22Rv1 (cell line): ENCODE data around the gene SGCB.

ENCODE experiments used
- H3K27ac ChIP-seq: fragments of 450-650 bp; 2 replicates; pipeline ENCODE4 v1.5.1; 2017
- ZFX ChIP-seq: fragments of 450-650 bp; IDR thresholded peaks from 2 replicates; pipeline ENCODE4 v1.6.1; 2017; ENCODE audit warnings: antibody characterized with exemption, borderline replicate concordance
- TF ChIP-seq, protein P1 (sequence below): fragments of 450-650 bp; IDR thresholded peaks from 2 replicates; pipeline ENCODE4 v1.5.1; 2017; ENCODE audit warnings: mild to moderate bottlenecking

SGCB gene

DNA sequence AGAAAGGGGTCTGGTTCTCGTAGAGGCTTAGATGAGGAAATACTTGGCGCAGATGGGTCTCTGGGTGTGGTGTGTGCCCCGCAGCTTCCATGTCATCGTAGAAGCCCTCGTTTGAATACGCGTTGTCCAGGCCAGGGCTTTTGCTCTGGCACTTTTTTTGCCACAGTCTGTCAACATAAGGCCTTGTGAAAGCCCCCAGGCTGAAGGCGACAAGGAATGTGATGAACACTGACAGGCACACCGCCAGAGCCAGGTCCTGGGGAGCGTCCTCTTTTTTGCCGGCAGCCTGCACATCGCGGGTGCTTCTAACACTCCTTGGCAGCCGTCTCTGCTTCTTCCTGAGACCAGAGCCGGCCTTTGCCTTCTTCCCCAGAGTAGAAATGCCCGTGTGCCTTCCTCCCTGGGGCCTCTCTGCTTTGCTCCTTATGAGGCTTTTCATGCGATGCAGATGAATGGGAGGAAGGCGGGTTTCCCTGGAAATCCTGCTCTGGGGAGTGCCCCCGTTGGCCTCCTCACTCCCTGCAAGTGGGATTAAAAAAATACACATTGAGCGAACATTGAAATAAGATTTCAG, 42.4 kb downstream of the SGCB start:
- H3K27ac ChIP-seq = no peak overlapping the region
- no peak for TF ChIP-seq ZFX
- TF ChIP-seq, protein P1, sequence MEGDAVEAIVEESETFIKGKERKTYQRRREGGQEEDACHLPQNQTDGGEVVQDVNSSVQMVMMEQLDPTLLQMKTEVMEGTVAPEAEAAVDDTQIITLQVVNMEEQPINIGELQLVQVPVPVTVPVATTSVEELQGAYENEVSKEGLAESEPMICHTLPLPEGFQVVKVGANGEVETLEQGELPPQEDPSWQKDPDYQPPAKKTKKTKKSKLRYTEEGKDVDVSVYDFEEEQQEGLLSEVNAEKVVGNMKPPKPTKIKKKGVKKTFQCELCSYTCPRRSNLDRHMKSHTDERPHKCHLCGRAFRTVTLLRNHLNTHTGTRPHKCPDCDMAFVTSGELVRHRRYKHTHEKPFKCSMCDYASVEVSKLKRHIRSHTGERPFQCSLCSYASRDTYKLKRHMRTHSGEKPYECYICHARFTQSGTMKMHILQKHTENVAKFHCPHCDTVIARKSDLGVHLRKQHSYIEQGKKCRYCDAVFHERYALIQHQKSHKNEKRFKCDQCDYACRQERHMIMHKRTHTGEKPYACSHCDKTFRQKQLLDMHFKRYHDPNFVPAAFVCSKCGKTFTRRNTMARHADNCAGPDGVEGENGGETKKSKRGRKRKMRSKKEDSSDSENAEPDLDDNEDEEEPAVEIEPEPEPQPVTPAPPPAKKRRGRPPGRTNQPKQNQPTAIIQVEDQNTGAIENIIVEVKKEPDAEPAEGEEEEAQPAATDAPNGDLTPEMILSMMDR = no peak
